ENCODE measurements around the gene SH2B2. TPM values are rescaled to one million over a fixed set of nuclear protein-coding genes. Genes with fewer than 3 reads are reported as not detected.
"Not testable (repeated sequence)": the region's sequence is repeated elsewhere in the genome, so short reads cannot be mapped to it uniquely, and the experiment has no call there.

SH2B2 gene
- total RNA-seq, 1 experiment from 2014 or later = 8.8 TPM

- Histone ChIP-seq H3K36me3 (ENCODE audit: low read depth, low read length) (no peaks in the 10 kb centered on the region), H3K27ac (ENCODE audit: low read length) (no peak overlapping the region), H3K4me3 (ENCODE audit: low read length) (no peak overlapping the region), H4K20me1 (ENCODE audit: low read length) (no peaks in the 10 kb centered on the region), H3K4me2 (ENCODE audit: low read length) (no peak overlapping the region), H3K9me2 (replicated peaks; ENCODE audit: low read length) (no peaks in the 10 kb centered on the region), H2AFZ (ENCODE audit: low read length) (no peak overlapping the region), H3K9me3 (ENCODE audit: low read length) (no peaks in the 10 kb centered on the region), H3K27me3 (ENCODE audit: low read length) (no peaks in the 10 kb centered on the region), H3K9ac (ENCODE audit: low read length) (no peak overlapping the region), H3K79me2 (ENCODE audit: low read length) (no peaks in the 10 kb centered on the region), H3K4me1 (ENCODE audit: insufficient read depth, low read length) (no peaks in the 10 kb centered on the region), H3F3A (ENCODE audit: low read length, unreplicated experiment) (no peaks in the 10 kb centered on the region)
- DNase-seq = no peak
- ChIA-PET CTCF (no interaction called here), POLR2A (ENCODE audit: unreplicated experiment) (no interaction called here)
- intact Hi-C loops (cut with micrococcal nuclease) = no loop called here
- no TSS peak for BruUV-seq (replicated peaks)
- TF ChIP-seq EZH2 (IDR thresholded peaks at IDR 0.05; ENCODE audit: low read length, unreplicated experiment) (no peak), EZH2phosphoT487 (IDR thresholded peaks at IDR 0.05; ENCODE audit: borderline replicate concordance, low read length) (no peak), CTCF (conservative IDR thresholded peaks at IDR 0.05; ENCODE audit: low read depth, low read length) (no peak)
- no peak for ATAC-seq
Measured at GRCh38 chr7:102321351-102322201, 34.9 kb downstream of the SH2B2 start.

- Histone ChIP-seq H3K9me3 (ENCODE audit: low read length) (no peaks in the 10 kb centered on the region), H4K20me1 (ENCODE audit: low read length) (no peaks in the 10 kb centered on the region), H3K4me3 (ENCODE audit: low read length) (no peak overlapping the region), H3K27me3 (ENCODE audit: low read length) (no peaks in the 10 kb centered on the region), H3K4me2 (ENCODE audit: low read length) (no peak overlapping the region), H3K36me3 (ENCODE audit: low read depth, low read length) (no peaks in the 10 kb centered on the region), H3K9me2 (replicated peaks; ENCODE audit: low read length) (no peaks in the 10 kb centered on the region), H3K79me2 (ENCODE audit: low read length) (no peaks in the 10 kb centered on the region), H3K9ac (ENCODE audit: low read length) (no peak overlapping the region), H3F3A (ENCODE audit: low read length, unreplicated experiment) (no peaks in the 10 kb centered on the region), H2AFZ (ENCODE audit: low read length) (no peak overlapping the region), H3K4me1 (ENCODE audit: insufficient read depth, low read length) (no peaks in the 10 kb centered on the region), H3K27ac (ENCODE audit: low read length) (no peak overlapping the region)
- TF ChIP-seq CTCF (conservative IDR thresholded peaks at IDR 0.05; ENCODE audit: low read depth, low read length) (no peak), EZH2 (IDR thresholded peaks at IDR 0.05; ENCODE audit: low read length, unreplicated experiment) (no peak), EZH2phosphoT487 (IDR thresholded peaks at IDR 0.05; ENCODE audit: borderline replicate concordance, low read length) (no peak)
- no TSS peak for BruUV-seq (replicated peaks)
- ChIA-PET CTCF (no interaction called here), POLR2A (ENCODE audit: unreplicated experiment) (no interaction called here)
- DNase-seq = no peak
- no peak for ATAC-seq
- intact Hi-C loops (cut with micrococcal nuclease) = no loop called here
Measured at GRCh38 chr7:102322202-102322715, 35.6 kb downstream of the SH2B2 start.

GRCh38 chr7:102323914-102324195 lies 37.2 kb downstream of the SH2B2 start:
- Histone ChIP-seq H3K36me3 (ENCODE audit: low read depth, low read length) (no peaks in the 10 kb centered on the region), H2AFZ (ENCODE audit: low read length) (no peak overlapping the region), H3K27me3 (ENCODE audit: low read length) (no peaks in the 10 kb centered on the region), H3K27ac (ENCODE audit: low read length) (no peak overlapping the region), H3K4me2 (ENCODE audit: low read length) (no peak overlapping the region), H3K79me2 (ENCODE audit: low read length) (no peaks in the 10 kb centered on the region), H3F3A (ENCODE audit: low read length, unreplicated experiment) (no peaks in the 10 kb centered on the region), H3K9me2 (replicated peaks; ENCODE audit: low read length) (no peaks in the 10 kb centered on the region), H3K9me3 (ENCODE audit: low read length) (no peaks in the 10 kb centered on the region), H3K9ac (ENCODE audit: low read length) (no peak overlapping the region), H3K4me1 (ENCODE audit: insufficient read depth, low read length) (no peaks in the 10 kb centered on the region), H4K20me1 (ENCODE audit: low read length) (no peaks in the 10 kb centered on the region), H3K4me3 (ENCODE audit: low read length) (no peak overlapping the region)
- CTCF ChIA-PET = no interaction called here
- POLR2A ChIA-PET (ENCODE audit: unreplicated experiment) = no interaction called here
- no peak for ATAC-seq
- intact Hi-C loops (cut with micrococcal nuclease) = no loop called here
- no peak for TF ChIP-seq EZH2 (IDR thresholded peaks at IDR 0.05; ENCODE audit: low read length, unreplicated experiment)
- no peak for TF ChIP-seq CTCF (conservative IDR thresholded peaks at IDR 0.05; ENCODE audit: low read depth, low read length)
- TF ChIP-seq EZH2phosphoT487 (IDR thresholded peaks at IDR 0.05; ENCODE audit: borderline replicate concordance, low read length) = no peak
- no peak for DNase-seq
- no TSS peak for BruUV-seq (replicated peaks)

- H3F3A ChIP-seq (ENCODE audit: low read length, unreplicated experiment); DNase-seq; H3K9me2 ChIP-seq (replicated peaks; ENCODE audit: low read length); H4K20me1 ChIP-seq (ENCODE audit: low read length); H2AFZ ChIP-seq (ENCODE audit: low read length); ATAC-seq; H3K4me2 ChIP-seq (ENCODE audit: low read length); CTCF ChIA-PET; H3K9me3 ChIP-seq (ENCODE audit: low read length); H3K4me1 ChIP-seq (ENCODE audit: insufficient read depth, low read length); H3K27ac ChIP-seq (ENCODE audit: low read length); intact Hi-C loops (cut with micrococcal nuclease); H3K4me3 ChIP-seq (ENCODE audit: low read length); H3K27me3 ChIP-seq (ENCODE audit: low read length); H3K36me3 ChIP-seq (ENCODE audit: low read depth, low read length); BruUV-seq (replicated peaks); H3K79me2 ChIP-seq (ENCODE audit: low read length); POLR2A ChIA-PET (ENCODE audit: unreplicated experiment); H3K9ac ChIP-seq (ENCODE audit: low read length): not testable (repeated sequence)
Measured at GRCh38 chr7:102325106-102325505, 38.4 kb downstream of the SH2B2 start.

Data from PC-3 (cell line).